Neural cell (in vitro differentiated cells): ENCODE data around the gene COL23A1. TPM values are rescaled to one million over a fixed set of nuclear protein-coding genes. Genes with fewer than 3 reads are reported as not detected.

Experiments used
- H2AFZ ChIP-seq: fragments of 200-600, 300-800 bp; sonication (generic), shearing (Covaris generic); 2 replicates; pipeline ENCODE4 v1.6.0; 2014; ENCODE audit warnings: low read depth, mild to moderate bottlenecking, antibody characterized with exemption, low read length, moderate library complexity
- H3F3A ChIP-seq: fragments of 200-600 bp; shearing (Covaris generic); 2 replicates; pipeline ENCODE4 v1.6.1; 2016; ENCODE audit warnings: mild to moderate bottlenecking, moderate library complexity, mixed read lengths, antibody characterized with exemption, low read length; ENCODE audit not compliant: insufficient read depth, poor library complexity, severe bottlenecking
- H3K27ac ChIP-seq: fragments of 200-600, 300-800 bp; sonication (generic), shearing (Covaris generic); 2 replicates; pipeline ENCODE4 v1.5.1; 2014; ENCODE audit warnings: mild to moderate bottlenecking, low read length, moderate library complexity
- H3K27me3 ChIP-seq: fragments of 300-800, 200-600 bp; sonication (generic), shearing (Covaris generic); 2 replicates; pipeline ENCODE4 v1.6.0; 2014; ENCODE audit warnings: mild to moderate bottlenecking, low read depth, low read length, moderate library complexity; ENCODE audit not compliant: insufficient read depth
- H3K36me3 ChIP-seq: fragments of 300-800, 200-600 bp; sonication (generic), shearing (Covaris generic); 2 replicates; pipeline ENCODE4 v1.5.1; 2014; ENCODE audit warnings: mild to moderate bottlenecking, antibody characterized with exemption, low read length, moderate library complexity; ENCODE audit not compliant: insufficient read depth
- H3K4me2 ChIP-seq: fragments of 300-800, 200-600 bp; sonication (generic), shearing (Covaris generic); 2 replicates; pipeline ENCODE4 v1.6.0; 2014; ENCODE audit warnings: mild to moderate bottlenecking, low read length
- H3K4me3 ChIP-seq: fragments of 300-800, 200-600 bp; sonication (generic), shearing (Covaris generic); 2 replicates; pipeline ENCODE4 v1.5.1; 2014; ENCODE audit warnings: mild to moderate bottlenecking, low read length, moderate library complexity
- H3K79me2 ChIP-seq: fragments of 200-600 bp; shearing (Covaris generic); replicated peaks from 2 replicates; pipeline ENCODE4 v1.6.0; 2014; ENCODE audit warnings: mild to moderate bottlenecking, low read length, moderate library complexity; ENCODE audit not compliant: insufficient read depth
- H3K9ac ChIP-seq: fragments of 300-800, 200-600 bp; sonication (generic), shearing (Covaris generic); 2 replicates; pipeline ENCODE4 v1.6.1; 2016; ENCODE audit warnings: mild to moderate bottlenecking, low read length, mixed read lengths
- H3K9me2 ChIP-seq: fragments of 200-600 bp; shearing (Covaris generic); 2 replicates; pipeline ENCODE4 v1.6.1; 2016; ENCODE audit warnings: mild to moderate bottlenecking, low read length, mixed read lengths; ENCODE audit not compliant: insufficient read depth
- H3K9me3 ChIP-seq: fragments of 200-600, 300-800 bp; sonication (generic), shearing (Covaris generic); 2 replicates; pipeline ENCODE4 v1.6.1; 2016; ENCODE audit warnings: mild to moderate bottlenecking, mixed run types, low read length, moderate library complexity, mixed read lengths
- H4K20me1 ChIP-seq: fragments of 200-600 bp; shearing (Covaris generic); 2 replicates; pipeline ENCODE4 v1.6.1; 2016; ENCODE audit warnings: mild to moderate bottlenecking, mixed run types; ENCODE audit not compliant: insufficient read depth
- EP300 ChIP-seq: fragments of 450-650 bp; conservative IDR thresholded peaks from 2 replicates; pipeline ENCODE4 v1.6.1; 2014; ENCODE audit warnings: antibody characterized with exemption, mild to moderate bottlenecking, moderate library complexity; ENCODE audit not compliant: poor library complexity, severe bottlenecking
- EZH2 ChIP-seq: fragments of 200-600, 300-800 bp; shearing (Covaris generic), sonication (generic); IDR thresholded peaks from 2 replicates; pipeline ENCODE4 v1.6.1; 2014; ENCODE audit warnings: antibody characterized with exemption, low read length, borderline replicate concordance, mild to moderate bottlenecking; ENCODE audit not compliant: insufficient read depth, poor library complexity, severe bottlenecking
- MXI1 ChIP-seq: fragments of 450-650 bp; conservative IDR thresholded peaks from 2 replicates; pipeline ENCODE4 v1.6.1; 2014; ENCODE audit warnings: antibody characterized with exemption, mild to moderate bottlenecking; ENCODE audit not compliant: poor library complexity, severe bottlenecking
- POLR2AphosphoS5 ChIP-seq: IDR thresholded peaks from 2 replicates; pipeline ENCODE4 v1.6.1; 2012
- RAD21 ChIP-seq: fragments of 450-650 bp; conservative IDR thresholded peaks from 2 replicates; pipeline ENCODE4 v1.6.1; 2014; ENCODE audit warnings: antibody characterized with exemption, mild to moderate bottlenecking, moderate library complexity
- SMC3 ChIP-seq: fragments of 450-650 bp; conservative IDR thresholded peaks from 2 replicates; pipeline ENCODE4 v1.6.1; 2014; ENCODE audit warnings: antibody characterized with exemption, mild to moderate bottlenecking, moderate library complexity; ENCODE audit not compliant: poor library complexity
- TAF1 ChIP-seq: IDR thresholded peaks from 2 replicates; pipeline ENCODE4 v1.6.1; 2012; ENCODE audit warnings: low read depth
- polyA plus RNA-seq: library from polyadenylated mRNA; depleted of rRNA; stranded (reverse); fragments of >200 nt; gene quantifications from 2 replicates; pipeline ENCODE4 v1.2.3, GENCODE V29; 2014
- TF ChIP-seq, protein P1 (sequence below): fragments of 450-650 bp; IDR thresholded peaks from 2 replicates; pipeline ENCODE4 v1.5.1; 2014; ENCODE audit warnings: antibody characterized with exemption, mild to moderate bottlenecking, moderate library complexity; ENCODE audit not compliant: poor library complexity, severe bottlenecking
- TF ChIP-seq, protein P2 (sequence below): IDR thresholded peaks from 2 replicates; pipeline ENCODE4 v1.6.1; 2012; ENCODE audit warnings: borderline replicate concordance

The COL23A1 gene
- polyA plus RNA-seq, 1 donor from 2014 or later: not detected

DNA sequence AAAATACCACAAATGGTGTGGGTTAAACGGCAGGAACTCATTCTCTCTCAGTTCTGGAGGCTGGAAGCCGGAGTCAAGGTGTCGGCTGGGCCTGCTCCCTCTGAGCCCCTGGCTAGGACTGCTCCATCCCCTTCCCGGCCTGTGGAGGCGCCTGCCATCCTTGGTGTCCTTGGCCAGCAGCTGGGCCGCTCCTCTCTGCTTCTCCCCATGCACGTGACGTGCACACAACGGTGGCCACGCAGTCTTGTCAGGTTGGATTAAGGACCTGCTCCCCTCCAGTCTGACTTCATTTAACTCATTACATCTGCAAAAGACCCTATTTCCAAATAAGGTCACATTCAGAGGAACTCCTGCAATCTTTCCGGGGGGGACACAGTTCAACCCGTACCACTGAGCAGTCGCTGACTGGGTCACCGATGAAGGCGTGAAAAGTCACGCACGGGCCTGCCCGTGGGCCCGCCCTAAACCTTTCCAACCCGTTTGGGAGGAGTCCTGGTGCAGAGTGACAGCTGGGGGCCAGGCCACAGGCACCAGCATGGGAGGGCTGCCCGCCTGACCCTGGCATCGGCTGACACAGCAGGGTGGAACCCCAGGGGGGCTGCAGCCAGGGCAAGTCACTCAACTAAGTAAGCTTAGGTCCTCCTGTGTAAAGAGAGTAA is 135.2 kb downstream of the COL23A1 start:
- H3F3A ChIP-seq: no peaks in the 10 kb centered on the region
- TF ChIP-seq MXI1: no peak
- TF ChIP-seq TAF1: no peak
- TF ChIP-seq POLR2AphosphoS5: no peak
- TF ChIP-seq, protein P1, sequence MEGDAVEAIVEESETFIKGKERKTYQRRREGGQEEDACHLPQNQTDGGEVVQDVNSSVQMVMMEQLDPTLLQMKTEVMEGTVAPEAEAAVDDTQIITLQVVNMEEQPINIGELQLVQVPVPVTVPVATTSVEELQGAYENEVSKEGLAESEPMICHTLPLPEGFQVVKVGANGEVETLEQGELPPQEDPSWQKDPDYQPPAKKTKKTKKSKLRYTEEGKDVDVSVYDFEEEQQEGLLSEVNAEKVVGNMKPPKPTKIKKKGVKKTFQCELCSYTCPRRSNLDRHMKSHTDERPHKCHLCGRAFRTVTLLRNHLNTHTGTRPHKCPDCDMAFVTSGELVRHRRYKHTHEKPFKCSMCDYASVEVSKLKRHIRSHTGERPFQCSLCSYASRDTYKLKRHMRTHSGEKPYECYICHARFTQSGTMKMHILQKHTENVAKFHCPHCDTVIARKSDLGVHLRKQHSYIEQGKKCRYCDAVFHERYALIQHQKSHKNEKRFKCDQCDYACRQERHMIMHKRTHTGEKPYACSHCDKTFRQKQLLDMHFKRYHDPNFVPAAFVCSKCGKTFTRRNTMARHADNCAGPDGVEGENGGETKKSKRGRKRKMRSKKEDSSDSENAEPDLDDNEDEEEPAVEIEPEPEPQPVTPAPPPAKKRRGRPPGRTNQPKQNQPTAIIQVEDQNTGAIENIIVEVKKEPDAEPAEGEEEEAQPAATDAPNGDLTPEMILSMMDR: no peak
- TF ChIP-seq EZH2: no peak
- no peak for TF ChIP-seq EP300
- TF ChIP-seq, protein P2, sequence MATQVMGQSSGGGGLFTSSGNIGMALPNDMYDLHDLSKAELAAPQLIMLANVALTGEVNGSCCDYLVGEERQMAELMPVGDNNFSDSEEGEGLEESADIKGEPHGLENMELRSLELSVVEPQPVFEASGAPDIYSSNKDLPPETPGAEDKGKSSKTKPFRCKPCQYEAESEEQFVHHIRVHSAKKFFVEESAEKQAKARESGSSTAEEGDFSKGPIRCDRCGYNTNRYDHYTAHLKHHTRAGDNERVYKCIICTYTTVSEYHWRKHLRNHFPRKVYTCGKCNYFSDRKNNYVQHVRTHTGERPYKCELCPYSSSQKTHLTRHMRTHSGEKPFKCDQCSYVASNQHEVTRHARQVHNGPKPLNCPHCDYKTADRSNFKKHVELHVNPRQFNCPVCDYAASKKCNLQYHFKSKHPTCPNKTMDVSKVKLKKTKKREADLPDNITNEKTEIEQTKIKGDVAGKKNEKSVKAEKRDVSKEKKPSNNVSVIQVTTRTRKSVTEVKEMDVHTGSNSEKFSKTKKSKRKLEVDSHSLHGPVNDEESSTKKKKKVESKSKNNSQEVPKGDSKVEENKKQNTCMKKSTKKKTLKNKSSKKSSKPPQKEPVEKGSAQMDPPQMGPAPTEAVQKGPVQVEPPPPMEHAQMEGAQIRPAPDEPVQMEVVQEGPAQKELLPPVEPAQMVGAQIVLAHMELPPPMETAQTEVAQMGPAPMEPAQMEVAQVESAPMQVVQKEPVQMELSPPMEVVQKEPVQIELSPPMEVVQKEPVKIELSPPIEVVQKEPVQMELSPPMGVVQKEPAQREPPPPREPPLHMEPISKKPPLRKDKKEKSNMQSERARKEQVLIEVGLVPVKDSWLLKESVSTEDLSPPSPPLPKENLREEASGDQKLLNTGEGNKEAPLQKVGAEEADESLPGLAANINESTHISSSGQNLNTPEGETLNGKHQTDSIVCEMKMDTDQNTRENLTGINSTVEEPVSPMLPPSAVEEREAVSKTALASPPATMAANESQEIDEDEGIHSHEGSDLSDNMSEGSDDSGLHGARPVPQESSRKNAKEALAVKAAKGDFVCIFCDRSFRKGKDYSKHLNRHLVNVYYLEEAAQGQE: no peak
- TF ChIP-seq SMC3: no peak
- no peak for TF ChIP-seq RAD21
- no peaks in the 10 kb centered on the region for H3K79me2 ChIP-seq
- H3K9me2 ChIP-seq: no peaks in the 10 kb centered on the region
- H2AFZ ChIP-seq: no peak overlapping the region
- no peak overlapping the region for H3K4me3 ChIP-seq
- no peak overlapping the region for H3K27ac ChIP-seq
- no peaks in the 10 kb centered on the region for H4K20me1 ChIP-seq
- no peak overlapping the region for H3K9ac ChIP-seq
- no peaks in the 10 kb centered on the region for H3K9me3 ChIP-seq
- no peaks in the 10 kb centered on the region for H3K27me3 ChIP-seq
- no peak overlapping the region for H3K4me2 ChIP-seq
- no peaks in the 10 kb centered on the region for H3K36me3 ChIP-seq

DNA sequence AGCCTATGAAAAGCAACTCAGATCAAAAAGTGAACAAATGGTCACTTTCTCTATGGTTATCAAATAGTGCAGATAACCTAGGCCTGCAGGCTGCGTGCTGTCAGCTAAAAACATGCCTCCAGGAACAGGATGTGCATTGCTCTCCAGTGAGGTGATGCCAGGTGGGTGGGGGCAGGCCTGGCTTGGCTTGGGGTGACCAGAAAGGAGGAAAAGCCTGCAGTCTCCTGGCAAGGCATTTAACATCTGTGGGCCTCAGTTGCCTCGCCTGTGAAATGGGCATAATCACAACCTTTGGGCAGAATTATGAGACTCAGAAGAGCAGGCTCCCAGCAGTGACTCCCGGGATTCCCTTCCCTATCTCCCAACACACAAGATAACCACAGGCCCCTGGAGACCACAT is 135.9 kb downstream of the COL23A1 start:
- no peak overlapping the region for H3K9ac ChIP-seq
- H3K9me3 ChIP-seq: no peaks in the 10 kb centered on the region
- H3K36me3 ChIP-seq: no peaks in the 10 kb centered on the region
- H3K27me3 ChIP-seq: no peaks in the 10 kb centered on the region
- H2AFZ ChIP-seq: no peak overlapping the region
- H3K4me2 ChIP-seq: no peak overlapping the region
- H3K9me2 ChIP-seq: no peaks in the 10 kb centered on the region
- TF ChIP-seq POLR2AphosphoS5 (no peak), MXI1 (no peak), RAD21 (no peak)
- no peak overlapping the region for H3K4me3 ChIP-seq
- H3K79me2 ChIP-seq: no peaks in the 10 kb centered on the region
- no peaks in the 10 kb centered on the region for H3F3A ChIP-seq
- no peak overlapping the region for H3K27ac ChIP-seq
- H4K20me1 ChIP-seq: no peaks in the 10 kb centered on the region
